ENCODE results near the gene DPYD. TPM values are rescaled to one million over a fixed set of nuclear protein-coding genes. Genes with fewer than 3 reads are reported as not detected.

The DPYD gene
- total RNA-seq, 1 donor from 2014 or later: 8.5 TPM

GRCh38 chr1:97744977-97745376 lies 175.9 kb downstream of the DPYD start:
- DNase-seq (ENCODE audit: extremely low spot score, unreplicated experiment): no peak
- no peaks in the 10 kb centered on the region for H3K9me3 Mint-ChIP-seq
- H3K36me3 Mint-ChIP-seq: no peaks in the 10 kb centered on the region
- no peaks in the 10 kb centered on the region for H3K27me3 Mint-ChIP-seq
- H3K27ac Mint-ChIP-seq: no peak overlapping the region
- H3K4me3 Mint-ChIP-seq: no peak overlapping the region
- TF ChIP-seq, protein P1, sequence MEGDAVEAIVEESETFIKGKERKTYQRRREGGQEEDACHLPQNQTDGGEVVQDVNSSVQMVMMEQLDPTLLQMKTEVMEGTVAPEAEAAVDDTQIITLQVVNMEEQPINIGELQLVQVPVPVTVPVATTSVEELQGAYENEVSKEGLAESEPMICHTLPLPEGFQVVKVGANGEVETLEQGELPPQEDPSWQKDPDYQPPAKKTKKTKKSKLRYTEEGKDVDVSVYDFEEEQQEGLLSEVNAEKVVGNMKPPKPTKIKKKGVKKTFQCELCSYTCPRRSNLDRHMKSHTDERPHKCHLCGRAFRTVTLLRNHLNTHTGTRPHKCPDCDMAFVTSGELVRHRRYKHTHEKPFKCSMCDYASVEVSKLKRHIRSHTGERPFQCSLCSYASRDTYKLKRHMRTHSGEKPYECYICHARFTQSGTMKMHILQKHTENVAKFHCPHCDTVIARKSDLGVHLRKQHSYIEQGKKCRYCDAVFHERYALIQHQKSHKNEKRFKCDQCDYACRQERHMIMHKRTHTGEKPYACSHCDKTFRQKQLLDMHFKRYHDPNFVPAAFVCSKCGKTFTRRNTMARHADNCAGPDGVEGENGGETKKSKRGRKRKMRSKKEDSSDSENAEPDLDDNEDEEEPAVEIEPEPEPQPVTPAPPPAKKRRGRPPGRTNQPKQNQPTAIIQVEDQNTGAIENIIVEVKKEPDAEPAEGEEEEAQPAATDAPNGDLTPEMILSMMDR (conservative IDR thresholded peaks at IDR 0.05): no peak
- H3K4me1 Mint-ChIP-seq (ENCODE audit: unreplicated experiment): peaks cover 12% of the 10 kb centered on the region

DNA sequence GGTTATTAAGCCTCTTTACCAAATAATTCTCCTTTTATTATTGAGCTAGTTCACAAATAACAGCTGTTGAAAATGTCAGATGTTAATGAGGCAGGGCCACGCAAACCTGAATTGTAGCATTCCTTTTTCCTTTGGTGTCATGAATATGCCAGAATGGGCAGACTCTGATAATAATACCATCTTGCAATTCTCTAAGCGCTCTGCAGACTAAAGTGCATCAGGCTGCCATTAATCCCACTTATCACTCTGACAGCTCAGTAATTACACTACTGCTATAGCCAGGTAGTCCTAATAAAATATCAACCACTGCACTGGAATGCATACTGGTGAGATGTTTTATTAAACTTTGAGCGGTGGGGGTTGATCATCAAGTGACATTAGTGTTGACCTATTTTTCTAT lies 177.7 kb downstream of the DPYD start:
- Mint-ChIP-seq H3K36me3 (no peaks in the 10 kb centered on the region), H3K4me1 (ENCODE audit: unreplicated experiment) (peaks cover 12% of the 10 kb centered on the region), H3K9me3 (no peaks in the 10 kb centered on the region), H3K27me3 (no peaks in the 10 kb centered on the region), H3K4me3 (no peak overlapping the region), H3K27ac (no peak overlapping the region)
- TF ChIP-seq, protein P1 (conservative IDR thresholded peaks at IDR 0.05): no peak
- no peak for DNase-seq (ENCODE audit: extremely low spot score, unreplicated experiment)

GRCh38 chr1:97740891-97741290 lies 179.9 kb downstream of the DPYD start:
- H3K4me3 Mint-ChIP-seq: no peak overlapping the region
- no peak overlapping the region for H3K27ac Mint-ChIP-seq
- DNase-seq (ENCODE audit: extremely low spot score, unreplicated experiment): no peak
- H3K9me3 Mint-ChIP-seq: no peaks in the 10 kb centered on the region
- peaks cover 12% of the 10 kb centered on the region for H3K4me1 Mint-ChIP-seq (ENCODE audit: unreplicated experiment)
- no peaks in the 10 kb centered on the region for H3K27me3 Mint-ChIP-seq
- H3K36me3 Mint-ChIP-seq: no peaks in the 10 kb centered on the region
- TF ChIP-seq, protein P1 (conservative IDR thresholded peaks at IDR 0.05): no peak

DNA sequence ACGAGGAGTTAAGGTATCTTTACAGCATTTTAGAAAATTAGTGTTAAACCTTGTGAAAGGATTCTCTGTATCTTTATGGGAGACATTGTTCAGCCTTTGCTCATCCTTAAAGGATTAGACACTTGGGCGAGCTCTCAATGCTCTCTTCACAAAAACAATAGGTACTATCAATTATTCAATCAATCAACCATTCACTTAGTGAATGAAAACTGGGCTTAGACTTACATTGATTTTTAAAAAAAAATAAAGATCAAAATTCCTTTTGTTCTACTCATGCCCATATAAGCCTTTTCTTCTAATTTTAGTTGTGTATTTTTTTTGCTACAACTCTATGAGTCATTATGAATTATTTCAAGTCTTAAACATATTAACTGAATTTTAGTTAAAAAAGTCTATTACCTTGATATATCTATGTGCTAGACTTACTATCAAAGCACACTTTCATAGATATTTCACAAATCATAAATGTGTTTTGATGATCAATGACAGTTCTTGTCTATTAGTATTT lies 181.2 kb downstream of the DPYD start:
- Mint-ChIP-seq H3K4me3 (no peak overlapping the region), H3K27me3 (no peaks in the 10 kb centered on the region), H3K9me3 (no peaks in the 10 kb centered on the region), H3K4me1 (ENCODE audit: unreplicated experiment) (peaks cover 12% of the 10 kb centered on the region), H3K27ac (no peak overlapping the region), H3K36me3 (no peaks in the 10 kb centered on the region)
- TF ChIP-seq, protein P1 (conservative IDR thresholded peaks at IDR 0.05): no peak
- no peak for DNase-seq (ENCODE audit: extremely low spot score, unreplicated experiment)

DNA sequence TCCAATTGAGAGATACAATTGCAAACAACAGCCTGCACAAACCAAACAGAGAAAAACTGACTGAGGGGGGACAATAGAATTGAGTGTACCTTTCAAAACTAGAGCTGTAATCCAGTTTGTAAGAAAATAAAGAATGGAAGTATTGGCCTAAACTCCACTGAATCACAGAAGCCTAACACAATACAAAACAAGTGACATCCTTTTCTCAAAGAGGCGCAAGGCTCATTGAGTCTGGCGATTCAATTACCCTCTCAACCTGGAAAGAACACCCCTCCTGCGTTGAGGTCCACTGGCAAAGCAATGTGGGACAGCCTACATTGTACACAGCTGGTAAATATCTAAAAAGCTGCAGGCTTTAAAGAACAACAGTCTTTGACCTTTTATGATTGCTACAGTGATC lies 182.6 kb downstream of the DPYD start:
- DNase-seq (ENCODE audit: extremely low spot score, unreplicated experiment): no peak
- no peak overlapping the region for H3K27ac Mint-ChIP-seq
- H3K4me1 Mint-ChIP-seq (ENCODE audit: unreplicated experiment): peaks cover 12% of the 10 kb centered on the region
- H3K27me3 Mint-ChIP-seq: no peaks in the 10 kb centered on the region
- H3K4me3 Mint-ChIP-seq: no peak overlapping the region
- TF ChIP-seq, protein P1 (conservative IDR thresholded peaks at IDR 0.05): no peak
- H3K36me3 Mint-ChIP-seq: no peaks in the 10 kb centered on the region
- H3K9me3 Mint-ChIP-seq: no peaks in the 10 kb centered on the region

- Mint-ChIP-seq H3K36me3 (no peaks in the 10 kb centered on the region), H3K27me3 (no peaks in the 10 kb centered on the region), H3K9me3 (no peaks in the 10 kb centered on the region), H3K4me1 (ENCODE audit: unreplicated experiment) (no peaks in the 10 kb centered on the region), H3K27ac (no peak overlapping the region), H3K4me3 (no peak overlapping the region)
- TF ChIP-seq, protein P1 (conservative IDR thresholded peaks at IDR 0.05): no peak
- no peak for DNase-seq (ENCODE audit: extremely low spot score, unreplicated experiment)
Observed at GRCh38 chr1:97730271-97730670, 190.6 kb downstream of the DPYD start.
